Upper lobe of left lung (tissue), 6 donors: ENCODE data around the gene PDLIM4. TPM values are rescaled to one million over a fixed set of nuclear protein-coding genes. Genes with fewer than 3 reads are reported as not detected.
A peak's percentile ranks its signal among the peaks of the same experiment; 100 is the strongest.

Source experiments
- ATAC-seq, 2 donors: fragments of 200-7000 bp; cut with Tn5 transposase; one replicate each; pipeline ENCODE4 v1.9.1; 2022; ENCODE audit warnings: mild to moderate bottlenecking in 2 of 2, moderate library complexity in 2 of 2; ENCODE audit not compliant: low FRiP score in 2 of 2
- DNase-seq, 2 donors: peaks; one replicate each; pipeline ENCODE4 v3.0.0-alpha.2; 2019 to 2020
- H3K27ac ChIP-seq, 4 donors: fragments of 200-600 bp; sonication (generic); one replicate each; pipeline ENCODE4 v1.5.1; 2016 to 2019
- H3K27me3 ChIP-seq, 4 donors: fragments of 200-600 bp; sonication (generic); one replicate each; pipeline ENCODE4 v1.5.1; 2017 to 2019
- H3K36me3 ChIP-seq, 4 donors: fragments of 200-600 bp; sonication (generic); one replicate each; pipeline ENCODE4 v1.5.1; 2016 to 2019
- H3K4me1 ChIP-seq, 4 donors: fragments of 200-600 bp; sonication (generic); one replicate each; pipeline ENCODE4 v1.5.1; 2018 to 2019
- H3K4me3 ChIP-seq, 4 donors: fragments of 200-600 bp; sonication (generic); one replicate each; pipeline ENCODE4 v1.5.1; 2017 to 2019; ENCODE audit warnings: mild to moderate bottlenecking in 2 of 4, moderate library complexity in 1 of 4
- H3K9me3 ChIP-seq, 4 donors: fragments of 200-600 bp; sonication (generic); one replicate each; pipeline ENCODE4 v1.5.1; 2018 to 2019
- EP300 ChIP-seq, 4 donors: sonication (generic); formaldehyde crosslinking; IDR thresholded peaks; one replicate each; pipeline ENCODE4 v1.5.1; 2017; ENCODE audit warnings: antibody characterized with exemption in 4 of 4, control low read depth in 2 of 4
- POLR2A ChIP-seq, 4 donors: fragments of 450-650 bp; IDR thresholded peaks; one replicate each; pipeline ENCODE4 v1.5.1; 2016 to 2017; ENCODE audit warnings: antibody characterized with exemption in 4 of 4, mild to moderate bottlenecking in 2 of 4
- POLR2AphosphoS5 ChIP-seq, 2 donors: sonication (generic); formaldehyde crosslinking; IDR thresholded peaks; one replicate each; pipeline ENCODE4 v1.5.1; 2017; ENCODE audit warnings: antibody characterized with exemption in 2 of 2
- WGBS, 2 donors: methylation state at CpG; one replicate each; pipeline ENCODE4 v1.1.5; 2017 to 2018; 5-methylcytosine and 5-hydroxymethylcytosine counted together
- total RNA-seq, 6 donors: library from RNA; depleted of rRNA in 4 of 6; stranded (reverse); fragments of >200 nt in 4 of 6; gene quantifications; one replicate each; pipeline versions ENCODE4 v1.1.0 to v1.2.1, GENCODE V29; 2016 to 2021
- TF ChIP-seq, protein P1 (sequence below), 6 experiments: fragments of 450-650 bp in 4 of 6; fragments of 200-600 bp in 2 of 6; sonication (generic) in 2 of 6; IDR thresholded peaks; one replicate each; pipeline ENCODE4 v1.5.1; 2016 to 2019; ENCODE audit warnings: antibody characterized with exemption in 6 of 6
- donor health status: DM: no; HTN: no; CAD: no; lungs with moderate emphysema.
- donor health status: DM: no; HTN: yes; CAD: no; lungs with severe emphysema.

Gene PDLIM4
- total RNA-seq, 6 donors from 2014 or later, result 3.3 to 14.2 (median 10.6) TPM

DNA sequence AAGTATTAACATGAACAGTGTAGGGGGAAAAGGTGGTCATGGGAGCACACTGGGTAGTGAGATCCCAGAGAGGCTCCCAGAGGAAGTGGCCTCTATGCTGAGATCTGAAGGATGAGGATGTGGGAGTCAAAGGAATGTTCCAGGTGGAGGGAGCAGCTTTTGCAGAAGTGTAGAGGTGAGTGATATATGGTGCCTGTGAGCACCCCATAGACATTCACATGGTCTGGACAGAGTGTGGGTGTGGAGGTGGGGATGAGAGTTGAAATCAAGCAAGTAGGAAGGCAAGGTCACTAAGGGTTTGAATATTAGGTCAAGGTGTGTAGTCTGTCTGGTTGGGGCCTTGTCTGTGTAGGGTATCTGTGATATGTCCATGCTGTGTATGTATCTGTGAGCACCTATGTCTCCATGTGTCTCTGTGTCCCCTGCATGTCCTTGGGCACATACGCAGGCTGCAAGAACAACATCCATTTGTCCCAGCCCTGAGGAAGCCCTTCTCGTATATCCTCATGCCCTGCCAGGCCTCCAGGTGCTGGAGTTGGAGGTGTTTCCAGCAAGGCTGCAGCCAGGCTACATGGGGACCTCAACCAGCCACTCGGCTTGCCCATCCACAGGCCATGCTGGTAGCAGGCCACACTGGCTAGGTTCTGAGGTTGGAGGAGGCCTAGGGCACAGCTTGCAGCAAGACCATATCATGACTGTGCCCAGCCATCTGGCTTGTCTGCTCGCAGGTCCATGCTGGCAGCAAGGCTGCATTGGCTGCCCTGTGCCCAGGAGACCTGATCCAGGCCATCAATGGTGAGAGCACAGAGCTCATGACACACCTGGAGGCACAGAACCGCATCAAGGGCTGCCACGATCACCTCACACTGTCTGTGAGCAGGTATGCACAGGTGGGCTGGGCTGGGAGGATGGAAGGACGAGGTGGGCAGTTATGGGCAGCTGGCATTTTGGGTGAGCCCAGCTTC, 4.7 kb downstream of the PDLIM4 start:
- ATAC-seq (no peak), DNase-seq (peak in 1 of 2 donors; percentile 14)
- Histone ChIP-seq H3K4me1 (peaks cover 18 to 41% (median 20%) of the 10 kb centered on the region in 4 donors), H3K27me3 (peaks cover 0 to 6% (median 2%) of the 10 kb centered on the region in 4 donors), H3K4me3 (no peak overlapping the region), H3K9me3 (no peaks in the 10 kb centered on the region), H3K27ac (no peak overlapping the region), H3K36me3 (no peaks in the 10 kb centered on the region)
- WGBS, 2 donors, result 86 to 100% methylated on average over 3 to 7 of the region's 7 CpGs
- TF ChIP-seq, protein P1, sequence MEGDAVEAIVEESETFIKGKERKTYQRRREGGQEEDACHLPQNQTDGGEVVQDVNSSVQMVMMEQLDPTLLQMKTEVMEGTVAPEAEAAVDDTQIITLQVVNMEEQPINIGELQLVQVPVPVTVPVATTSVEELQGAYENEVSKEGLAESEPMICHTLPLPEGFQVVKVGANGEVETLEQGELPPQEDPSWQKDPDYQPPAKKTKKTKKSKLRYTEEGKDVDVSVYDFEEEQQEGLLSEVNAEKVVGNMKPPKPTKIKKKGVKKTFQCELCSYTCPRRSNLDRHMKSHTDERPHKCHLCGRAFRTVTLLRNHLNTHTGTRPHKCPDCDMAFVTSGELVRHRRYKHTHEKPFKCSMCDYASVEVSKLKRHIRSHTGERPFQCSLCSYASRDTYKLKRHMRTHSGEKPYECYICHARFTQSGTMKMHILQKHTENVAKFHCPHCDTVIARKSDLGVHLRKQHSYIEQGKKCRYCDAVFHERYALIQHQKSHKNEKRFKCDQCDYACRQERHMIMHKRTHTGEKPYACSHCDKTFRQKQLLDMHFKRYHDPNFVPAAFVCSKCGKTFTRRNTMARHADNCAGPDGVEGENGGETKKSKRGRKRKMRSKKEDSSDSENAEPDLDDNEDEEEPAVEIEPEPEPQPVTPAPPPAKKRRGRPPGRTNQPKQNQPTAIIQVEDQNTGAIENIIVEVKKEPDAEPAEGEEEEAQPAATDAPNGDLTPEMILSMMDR (IDR thresholded peaks at IDR 0.05), result no peak
- no peak for TF ChIP-seq POLR2A (IDR thresholded peaks at IDR 0.05)
- TF ChIP-seq EP300 (IDR thresholded peaks at IDR 0.05), result no peak
- no peak for TF ChIP-seq POLR2AphosphoS5 (IDR thresholded peaks at IDR 0.05)

DNA sequence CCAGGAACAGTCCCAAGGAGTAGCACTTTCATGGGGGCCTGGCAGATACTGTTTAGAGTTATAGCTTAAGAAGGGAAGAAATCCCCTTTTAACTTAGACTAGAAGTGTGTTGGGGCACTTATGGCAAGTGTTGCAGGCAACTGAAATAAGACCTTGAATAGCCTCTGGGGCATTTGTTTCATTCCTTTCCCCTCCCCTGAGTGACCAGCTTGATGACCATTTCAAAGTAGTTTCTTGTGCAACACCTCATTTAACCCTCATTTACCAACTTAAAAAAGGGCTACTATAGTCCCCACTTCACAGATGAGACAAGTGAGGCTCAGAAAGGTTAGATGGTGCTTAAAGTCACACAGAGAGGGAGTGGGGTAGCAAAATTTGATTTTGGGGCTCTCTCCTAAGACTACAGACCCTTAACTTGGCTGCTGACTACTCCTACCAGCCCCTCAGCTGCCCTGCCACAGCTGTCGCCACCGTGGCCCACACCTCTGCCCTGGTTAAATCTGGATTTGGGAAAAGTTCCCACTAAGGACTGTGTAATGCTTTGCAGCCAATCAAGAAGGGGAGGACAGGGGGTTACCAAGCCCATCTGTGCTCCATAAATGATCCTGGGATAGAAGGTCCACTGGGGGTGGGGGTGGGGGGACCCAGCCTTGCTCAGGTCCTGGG, 5.5 kb downstream of the PDLIM4 start:
- no peak for DNase-seq
- Histone ChIP-seq H3K27ac (no peak overlapping the region), H3K4me3 (no peak overlapping the region), H3K27me3 (no peaks in the 10 kb centered on the region), H3K36me3 (no peaks in the 10 kb centered on the region), H3K4me1 (peaks cover 12 to 33% (median 15%) of the 10 kb centered on the region in 4 donors), H3K9me3 (no peaks in the 10 kb centered on the region)
- TF ChIP-seq POLR2A (IDR thresholded peaks at IDR 0.05), result no peak
- TF ChIP-seq POLR2AphosphoS5 (IDR thresholded peaks at IDR 0.05), result no peak
- TF ChIP-seq EP300 (IDR thresholded peaks at IDR 0.05), result no peak
- TF ChIP-seq, protein P1 (IDR thresholded peaks at IDR 0.05), result no peak
- no peak for ATAC-seq
- 100% methylated on average over 2 of the region's 2 CpGs for WGBS, 2 donors

DNA sequence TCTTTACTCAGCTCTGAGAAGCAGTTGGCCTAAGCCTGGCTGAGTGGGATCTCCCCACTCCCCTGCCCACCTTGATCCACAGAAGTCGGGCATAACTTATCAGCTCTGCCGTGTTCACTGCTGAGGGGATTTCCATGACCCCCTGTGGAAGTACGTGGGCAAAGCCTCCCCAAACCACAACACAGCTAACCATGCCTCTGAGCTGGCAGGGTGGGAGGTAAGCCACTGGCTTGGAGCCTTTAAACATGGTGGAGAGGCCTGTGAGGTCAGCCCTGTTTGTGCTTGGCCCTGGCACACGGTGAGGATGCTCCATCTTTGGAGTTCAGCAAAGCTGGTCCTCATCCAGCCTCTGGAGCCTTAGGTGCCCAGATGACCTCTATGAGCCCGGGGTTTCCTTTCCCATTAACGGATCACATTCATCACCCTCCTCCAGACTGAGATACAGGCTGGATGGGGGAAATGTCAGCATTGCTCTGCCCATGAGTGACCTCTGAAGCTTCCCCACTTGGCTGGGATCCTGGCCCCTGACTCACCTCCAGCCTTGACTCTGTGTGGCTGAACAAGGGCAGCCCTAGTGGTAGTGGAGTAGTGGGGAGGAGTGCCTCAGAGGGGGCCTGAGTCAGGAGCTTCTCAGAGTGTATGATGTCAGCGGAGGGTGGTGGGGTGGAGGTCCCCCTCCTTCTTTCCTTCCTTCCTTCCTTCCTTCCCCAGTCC, 6.2 kb downstream of the PDLIM4 start:
- Histone ChIP-seq H3K4me1 (peaks cover 8 to 28% (median 15%) of the 10 kb centered on the region in 4 donors), H3K27me3 (no peaks in the 10 kb centered on the region), H3K36me3 (no peaks in the 10 kb centered on the region), H3K9me3 (no peaks in the 10 kb centered on the region), H3K27ac (no peak overlapping the region), H3K4me3 (no peak overlapping the region)
- TF ChIP-seq, protein P1 (IDR thresholded peaks at IDR 0.05), result no peak
- TF ChIP-seq POLR2AphosphoS5 (IDR thresholded peaks at IDR 0.05), result no peak
- TF ChIP-seq POLR2A (IDR thresholded peaks at IDR 0.05), result no peak
- TF ChIP-seq EP300 (IDR thresholded peaks at IDR 0.05), result no peak
- DNase-seq (peak in 1 of 2 donors; percentile 18), ATAC-seq (peak in 1 of 2 donors; percentile 62)
- 76 to 82% methylated on average over 5 to 7 of the region's 7 CpGs for WGBS, 2 donors

DNA sequence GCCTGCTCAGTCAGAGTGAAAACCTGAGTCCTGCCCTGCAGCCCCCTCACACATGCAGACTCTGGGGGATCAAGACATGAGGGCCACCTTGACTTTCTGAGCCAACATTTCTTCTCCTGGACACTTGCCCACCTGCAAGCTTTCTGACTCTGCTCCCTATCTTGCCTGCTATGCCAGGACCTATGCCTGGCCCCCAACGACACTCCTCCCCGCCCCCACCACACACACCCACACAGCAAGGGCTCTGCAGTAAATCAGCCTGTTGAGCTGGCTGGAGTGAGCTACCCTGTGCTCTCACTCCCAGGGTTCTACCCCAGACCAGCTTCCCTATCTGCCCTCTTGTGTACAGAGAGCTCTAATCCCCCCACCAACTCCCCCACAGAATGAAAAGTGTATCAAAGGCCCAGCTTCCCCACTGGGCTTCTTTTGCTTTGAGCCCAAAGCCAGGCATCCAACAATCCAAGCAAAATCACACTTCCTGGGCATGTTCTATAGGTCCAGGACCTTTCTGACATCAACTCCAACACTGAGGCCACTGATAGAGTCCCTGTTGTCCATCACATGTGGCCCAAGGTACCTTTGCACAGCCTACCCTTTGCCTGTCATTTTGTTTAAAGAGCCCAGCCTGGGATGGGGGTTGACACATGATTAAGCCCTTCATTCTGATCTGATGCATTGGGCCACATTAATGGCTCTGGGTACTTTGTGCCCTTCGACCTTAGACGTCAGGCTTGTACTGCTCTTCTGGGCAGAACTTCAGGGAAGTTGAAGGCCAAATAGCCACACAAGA, 7.2 kb downstream of the PDLIM4 start:
- Histone ChIP-seq H3K27me3 (no peaks in the 10 kb centered on the region), H3K4me1 (peaks cover 8 to 23% (median 12%) of the 10 kb centered on the region in 4 donors), H3K27ac (peak overlapping the region in 2 of 4 donors; percentile 30 to 53), H3K36me3 (no peaks in the 10 kb centered on the region), H3K9me3 (no peaks in the 10 kb centered on the region), H3K4me3 (no peak overlapping the region)
- TF ChIP-seq POLR2AphosphoS5 (IDR thresholded peaks at IDR 0.05), result no peak
- no peak for DNase-seq
- ATAC-seq, result no peak
- WGBS, 2 donors, result 68 to 83% methylated on average over 4 of the region's 4 CpGs
